H9 (cell line): ENCODE data around the gene ITM2C. TPM values are rescaled to one million over a fixed set of nuclear protein-coding genes. Genes with fewer than 3 reads are reported as not detected.
A peak's percentile ranks its signal among the peaks of the same experiment; 100 is the strongest.

Experiments
- DNase-seq: peaks from one replicate; pipeline ENCODE4 v3.0.0-alpha.2; 2017
- H2AFZ ChIP-seq: one replicate; pipeline ENCODE4 v1.6.1; 2013; ENCODE audit warnings: mild to moderate bottlenecking, low read length, control low read depth, moderate library complexity
- H2AK5ac ChIP-seq: 2 replicates; pipeline ENCODE4 v1.6.1; 2013; ENCODE audit warnings: low read length, control low read depth, mixed read lengths; ENCODE audit not compliant: insufficient read length
- H2BK120ac ChIP-seq: one replicate; pipeline ENCODE4 v1.6.1; 2013; ENCODE audit warnings: low read depth, mild to moderate bottlenecking, low read length, control low read depth, inconsistent platforms; ENCODE audit not compliant: poor library complexity, severe bottlenecking
- H2BK12ac ChIP-seq: 2 replicates; pipeline ENCODE4 v1.6.1; 2013; ENCODE audit warnings: low read length, control low read depth, mixed read lengths, low read depth; ENCODE audit not compliant: insufficient read length
- H2BK15ac ChIP-seq: 2 replicates; pipeline ENCODE4 v1.6.1; 2013; ENCODE audit warnings: low read depth, low read length, control low read depth
- H2BK20ac ChIP-seq: one replicate; pipeline ENCODE4 v1.6.1; 2013; ENCODE audit warnings: low read depth, mild to moderate bottlenecking, low read length, control low read depth, inconsistent platforms; ENCODE audit not compliant: poor library complexity, severe bottlenecking
- H2BK5ac ChIP-seq: 2 replicates; pipeline ENCODE4 v1.6.1; 2013; ENCODE audit warnings: low read length, control low read depth, mixed read lengths; ENCODE audit not compliant: insufficient read length
- H3K14ac ChIP-seq: 2 replicates; pipeline ENCODE4 v1.6.1; 2013; ENCODE audit warnings: low read length, control low read depth; ENCODE audit not compliant: insufficient read depth
- H3K18ac ChIP-seq: 2 replicates; pipeline ENCODE4 v1.6.1; 2013; ENCODE audit warnings: low read depth, mild to moderate bottlenecking, mixed read lengths, low read length, control low read depth; ENCODE audit not compliant: insufficient read length
- H3K23ac ChIP-seq: 2 replicates; pipeline ENCODE4 v1.6.1; 2013; ENCODE audit warnings: low read length, control low read depth, mixed read lengths, low read depth; ENCODE audit not compliant: insufficient read length
- H3K23me2 ChIP-seq: 2 replicates; pipeline ENCODE4 v1.6.1; 2013; ENCODE audit warnings: low read depth, mild to moderate bottlenecking, mixed read lengths, low read length, control low read depth; ENCODE audit not compliant: insufficient read length, poor library complexity, severe bottlenecking
- H3K27ac ChIP-seq: 2 replicates; pipeline ENCODE4 v1.5.1; 2013; ENCODE audit warnings: low read length, control low read depth, mixed read lengths, low read depth; ENCODE audit not compliant: insufficient read length
- H3K27me3 ChIP-seq: 2 replicates; pipeline ENCODE4 v1.6.1; 2013; ENCODE audit warnings: low read length, control low read depth, inconsistent platforms; ENCODE audit not compliant: insufficient read depth
- H3K4ac ChIP-seq: 2 replicates; pipeline ENCODE4 v1.6.1; 2013; ENCODE audit warnings: low read depth, mild to moderate bottlenecking, control low read depth, inconsistent platforms, low read length, moderate library complexity
- H3K4me1 ChIP-seq: 2 replicates; pipeline ENCODE4 v1.6.1; 2013; ENCODE audit warnings: low read length, control low read depth, inconsistent platforms; ENCODE audit not compliant: insufficient read depth
- H3K4me2 ChIP-seq: 2 replicates; pipeline ENCODE4 v1.6.1; 2013; ENCODE audit warnings: low read length, control low read depth, mixed read lengths; ENCODE audit not compliant: insufficient read length, insufficient read depth
- H3K56ac ChIP-seq: 2 replicates; pipeline ENCODE4 v1.6.1; 2013; ENCODE audit warnings: low read depth, mild to moderate bottlenecking, mixed read lengths, low read length, control low read depth; ENCODE audit not compliant: insufficient read length
- H3K79me1 ChIP-seq: 2 replicates; pipeline ENCODE4 v1.6.1; 2013; ENCODE audit warnings: low read depth, mild to moderate bottlenecking, moderate library complexity, low read length, control low read depth, inconsistent platforms; ENCODE audit not compliant: insufficient read depth, poor library complexity, severe bottlenecking
- H3K79me2 ChIP-seq: 2 replicates; pipeline ENCODE4 v1.6.1; 2013; ENCODE audit warnings: low read length, control low read depth, inconsistent platforms; ENCODE audit not compliant: insufficient read depth
- H3K9ac ChIP-seq: 2 replicates; pipeline ENCODE4 v1.6.1; 2013; ENCODE audit warnings: low read length, control low read depth, mixed read lengths; ENCODE audit not compliant: insufficient read length; ENCODE audit errors: extremely low read depth
- H3K9me3 ChIP-seq: one replicate; pipeline ENCODE4 v1.6.1; 2013; ENCODE audit warnings: low read depth, low read length, inconsistent platforms; ENCODE audit not compliant: control insufficient read depth
- H3T11ph ChIP-seq: one replicate; pipeline ENCODE4 v1.6.1; 2013; ENCODE audit warnings: mild to moderate bottlenecking, low read length, control low read depth, inconsistent platforms
- H4K20me1 ChIP-seq: one replicate; pipeline ENCODE4 v1.6.1; 2013; ENCODE audit not compliant: control insufficient read depth, insufficient read length, insufficient read depth
- H4K5ac ChIP-seq: 2 replicates; pipeline ENCODE4 v1.6.1; 2013; ENCODE audit warnings: low read depth, mild to moderate bottlenecking, mixed read lengths, low read length, control low read depth; ENCODE audit not compliant: insufficient read length
- H4K8ac ChIP-seq: replicated peaks from 2 replicates; pipeline ENCODE4 v1.6.1; 2013; ENCODE audit warnings: low read length, control low read depth, mixed read lengths, low read depth; ENCODE audit not compliant: insufficient read length
- H4K91ac ChIP-seq: 2 replicates; pipeline ENCODE4 v1.6.1; 2013; ENCODE audit warnings: low read depth, mild to moderate bottlenecking, moderate library complexity, mixed read lengths, low read length, control low read depth; ENCODE audit not compliant: insufficient read length
- H3K27ac Mint-ChIP-seq, 3 experiments: 2 replicates in 2 of 3; 3 replicates in 1 of 3; pipeline ENCODE4 v1.8.0; 2020 to 2021; ENCODE audit warnings: mixed read lengths in 3 of 3, mild to moderate bottlenecking in 1 of 3, moderate library complexity in 1 of 3
- H3K27me3 Mint-ChIP-seq: 2 replicates; pipeline ENCODE4 v1.8.0; 2021; ENCODE audit warnings: low read depth, mild to moderate bottlenecking, moderate library complexity, mixed read lengths
- H3K36me3 Mint-ChIP-seq, 3 experiments: 2 replicates in 2 of 3; 3 replicates in 1 of 3; pipeline ENCODE4 v1.8.0; 2020 to 2021; ENCODE audit warnings: low read depth in 3 of 3, mixed read lengths in 3 of 3; ENCODE audit not compliant: insufficient read depth in 1 of 3
- H3K4me1 Mint-ChIP-seq, 2 experiments: 2 replicates each; pipeline ENCODE4 v1.8.0; 2020; ENCODE audit warnings: mixed read lengths in 2 of 2
- H3K4me3 Mint-ChIP-seq, 2 experiments: 2 replicates in 1 of 2; 3 replicates in 1 of 2; pipeline ENCODE4 v1.8.0; 2020 to 2021; ENCODE audit warnings: mild to moderate bottlenecking in 2 of 2, mixed read lengths in 2 of 2, moderate library complexity in 1 of 2
- H3K9me3 Mint-ChIP-seq, 2 experiments: 2 replicates in 1 of 2; 3 replicates in 1 of 2; pipeline ENCODE4 v1.8.0; 2020; ENCODE audit warnings: mild to moderate bottlenecking in 2 of 2, mixed read lengths in 2 of 2, moderate library complexity in 1 of 2
- WGBS: extraction: QIAGEN DNeasy Blood & Tissue Kit; methylation state at CpG from one replicate; pipeline ENCODE4 v1.1.7; 2013; ENCODE audit warnings: missing lambda C conversion rate, low lambda C conversion rate, mixed read lengths; ENCODE audit not compliant: insufficient read length; ENCODE audit errors: extremely low coverage; 5-methylcytosine and 5-hydroxymethylcytosine counted together
- total RNA-seq: library from RNA; stranded (reverse); gene quantifications from 2 replicates; pipeline ENCODE4 v1.2.1, GENCODE V29; 2021
- TF ChIP-seq, protein P1 (sequence below): fragments of 200-600 bp; sonication (generic); conservative IDR thresholded peaks from 3 replicates; pipeline ENCODE4 v1.8.0; 2021; ENCODE audit warnings: antibody characterized with exemption, mild to moderate bottlenecking

The ITM2C gene
- total RNA-seq, 1 experiment from 2014 or later, result 297 TPM

DNA sequence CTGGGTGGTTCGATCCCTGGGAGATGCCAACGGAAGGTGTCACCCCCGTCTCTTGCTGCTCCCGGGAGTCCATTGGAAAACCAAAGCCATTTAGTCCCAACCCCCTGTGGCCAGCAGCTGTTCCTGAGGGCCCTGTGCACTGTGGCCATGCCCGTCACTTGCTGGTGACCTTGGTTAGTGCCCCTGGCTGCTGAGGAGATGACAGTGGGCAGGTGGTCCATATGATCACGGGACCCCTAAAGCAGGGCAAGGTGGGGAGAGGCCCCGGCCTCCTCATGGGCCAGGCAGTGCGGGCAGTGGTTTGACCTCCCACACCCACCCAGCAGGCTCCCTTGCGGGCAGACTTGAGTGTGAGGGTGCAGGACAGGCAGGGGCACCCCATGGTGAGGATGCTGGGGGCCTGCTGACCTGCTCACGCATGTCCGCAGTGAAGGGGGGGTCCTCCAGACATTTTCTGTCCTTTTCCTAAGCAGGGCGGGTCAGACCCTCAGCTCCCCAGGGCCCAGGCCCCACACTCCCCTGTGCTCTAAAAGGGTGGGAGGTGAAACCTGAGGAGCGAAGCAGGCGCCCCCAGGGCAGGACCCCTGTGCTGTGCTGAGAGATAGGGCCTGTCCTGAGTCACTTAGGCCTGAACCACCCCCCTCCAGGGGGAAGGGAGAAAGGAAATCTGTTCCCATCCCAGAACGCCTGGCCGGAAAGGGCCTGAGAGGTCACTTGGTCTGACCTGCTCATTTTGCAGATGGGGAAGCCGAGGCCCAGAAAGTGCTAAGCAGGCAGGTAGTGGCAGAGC is 6.8 kb downstream of the ITM2C start:
- H4K8ac ChIP-seq, result no peak overlapping the region
- no peak overlapping the region for H3T11ph ChIP-seq
- no peaks in the 10 kb centered on the region for H3K27me3 Mint-ChIP-seq
- H3K23ac ChIP-seq, result no peak overlapping the region
- H2AK5ac ChIP-seq, result no peak overlapping the region
- H3K18ac ChIP-seq, result no peak overlapping the region
- H3K4ac ChIP-seq, result no peak overlapping the region
- no CpG with 5 or more reads among the region's 17 CpGs for WGBS
- H2BK15ac ChIP-seq, result no peak overlapping the region
- H4K20me1 ChIP-seq, result no peaks in the 10 kb centered on the region
- no peaks in the 10 kb centered on the region for H3K9me3 ChIP-seq
- no peak overlapping the region for H3K56ac ChIP-seq
- no peak overlapping the region for H2BK20ac ChIP-seq
- peaks cover 3% of the 10 kb centered on the region for H3K23me2 ChIP-seq
- no peak overlapping the region for H2AFZ ChIP-seq
- peaks cover 40% of the 10 kb centered on the region for H3K79me2 ChIP-seq
- no peak overlapping the region for H2BK12ac ChIP-seq
- no peak overlapping the region for H4K91ac ChIP-seq
- TF ChIP-seq, protein P1, sequence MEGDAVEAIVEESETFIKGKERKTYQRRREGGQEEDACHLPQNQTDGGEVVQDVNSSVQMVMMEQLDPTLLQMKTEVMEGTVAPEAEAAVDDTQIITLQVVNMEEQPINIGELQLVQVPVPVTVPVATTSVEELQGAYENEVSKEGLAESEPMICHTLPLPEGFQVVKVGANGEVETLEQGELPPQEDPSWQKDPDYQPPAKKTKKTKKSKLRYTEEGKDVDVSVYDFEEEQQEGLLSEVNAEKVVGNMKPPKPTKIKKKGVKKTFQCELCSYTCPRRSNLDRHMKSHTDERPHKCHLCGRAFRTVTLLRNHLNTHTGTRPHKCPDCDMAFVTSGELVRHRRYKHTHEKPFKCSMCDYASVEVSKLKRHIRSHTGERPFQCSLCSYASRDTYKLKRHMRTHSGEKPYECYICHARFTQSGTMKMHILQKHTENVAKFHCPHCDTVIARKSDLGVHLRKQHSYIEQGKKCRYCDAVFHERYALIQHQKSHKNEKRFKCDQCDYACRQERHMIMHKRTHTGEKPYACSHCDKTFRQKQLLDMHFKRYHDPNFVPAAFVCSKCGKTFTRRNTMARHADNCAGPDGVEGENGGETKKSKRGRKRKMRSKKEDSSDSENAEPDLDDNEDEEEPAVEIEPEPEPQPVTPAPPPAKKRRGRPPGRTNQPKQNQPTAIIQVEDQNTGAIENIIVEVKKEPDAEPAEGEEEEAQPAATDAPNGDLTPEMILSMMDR, result no peak
- H2BK5ac ChIP-seq, result no peak overlapping the region
- H3K4me1 Mint-ChIP-seq, result peaks cover 54 to 59% of the 10 kb centered on the region in 2 experiments
- H2BK120ac ChIP-seq, result no peak overlapping the region
- H3K9ac ChIP-seq, result no peak overlapping the region
- H3K9me3 Mint-ChIP-seq, result peaks cover 0 to 2% of the 10 kb centered on the region in 2 experiments; a peak in 1 of 5 replicates
- no peak overlapping the region for H3K4me2 ChIP-seq
- no peaks in the 10 kb centered on the region for H3K27me3 ChIP-seq
- H4K5ac ChIP-seq, result no peak overlapping the region
- H3K4me1 ChIP-seq, result peaks cover 12% of the 10 kb centered on the region; the same call in 1 of the 2 replicates
- peaks cover 22 to 45% (median 34%) of the 10 kb centered on the region in 3 experiments for H3K36me3 Mint-ChIP-seq
- no peak overlapping the region for H3K27ac ChIP-seq
- no peak overlapping the region; the same call in 1 of the 2 replicates for H3K14ac ChIP-seq
- no peaks in the 10 kb centered on the region for H3K79me1 ChIP-seq
- DNase-seq, result no peak
- peak overlapping the region in 2 of 3 experiments; percentile 86 to 90; a peak in 4 of 7 replicates for H3K27ac Mint-ChIP-seq
- no peak overlapping the region for H3K4me3 Mint-ChIP-seq
